ENCODE results near the gene RIMS4. TPM values are rescaled to one million over a fixed set of nuclear protein-coding genes. Genes with fewer than 3 reads are reported as not detected.
A peak's percentile ranks its signal among the peaks of the same experiment; 100 is the strongest.

Gene RIMS4
- total RNA-seq, 1 donor, result 0.36 TPM

DNA sequence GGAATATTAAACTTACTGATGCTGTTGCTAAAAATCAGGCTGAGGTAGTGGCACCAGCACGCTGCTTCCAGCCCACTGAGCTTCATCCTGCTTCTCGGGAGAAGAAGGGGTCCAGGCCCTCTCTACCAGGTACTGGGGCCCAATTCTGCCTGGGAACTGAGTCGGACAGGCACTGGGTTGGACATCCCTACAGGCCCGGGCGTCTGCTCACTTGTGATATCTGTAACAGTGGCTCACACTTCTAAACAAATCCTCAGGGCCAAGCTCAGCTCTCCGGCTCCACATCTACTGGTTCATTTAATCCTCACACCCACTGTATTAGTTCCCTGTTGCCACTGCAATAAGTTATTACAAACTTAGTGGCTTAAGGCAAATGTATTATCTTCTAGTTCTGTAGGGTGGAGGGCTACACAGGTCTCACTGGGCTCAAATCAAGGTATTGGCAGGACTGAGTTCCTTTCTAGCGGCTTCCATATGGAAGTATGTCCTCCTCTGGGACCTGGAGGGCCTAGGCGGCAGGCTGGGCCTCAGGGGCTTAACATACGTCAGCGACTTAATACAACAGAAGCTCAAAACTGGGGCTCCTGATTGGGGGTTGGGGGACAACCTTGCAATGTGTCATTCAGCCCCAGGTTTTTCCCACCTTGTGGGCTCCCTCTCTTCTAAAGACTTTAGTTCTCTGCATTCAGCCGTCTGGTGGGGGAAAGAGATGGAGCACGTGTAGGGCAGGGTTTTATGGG is 66.3 kb downstream of the RIMS4 start:
- peaks cover 14% of the 10 kb centered on the region for H3K27me3 ChIP-seq (ENCODE audit: insufficient read depth, low read length)
- TF ChIP-seq CTCF (IDR thresholded peaks at IDR 0.05; ENCODE audit: extremely low read depth, low read depth, low read length), result no peak

DNA sequence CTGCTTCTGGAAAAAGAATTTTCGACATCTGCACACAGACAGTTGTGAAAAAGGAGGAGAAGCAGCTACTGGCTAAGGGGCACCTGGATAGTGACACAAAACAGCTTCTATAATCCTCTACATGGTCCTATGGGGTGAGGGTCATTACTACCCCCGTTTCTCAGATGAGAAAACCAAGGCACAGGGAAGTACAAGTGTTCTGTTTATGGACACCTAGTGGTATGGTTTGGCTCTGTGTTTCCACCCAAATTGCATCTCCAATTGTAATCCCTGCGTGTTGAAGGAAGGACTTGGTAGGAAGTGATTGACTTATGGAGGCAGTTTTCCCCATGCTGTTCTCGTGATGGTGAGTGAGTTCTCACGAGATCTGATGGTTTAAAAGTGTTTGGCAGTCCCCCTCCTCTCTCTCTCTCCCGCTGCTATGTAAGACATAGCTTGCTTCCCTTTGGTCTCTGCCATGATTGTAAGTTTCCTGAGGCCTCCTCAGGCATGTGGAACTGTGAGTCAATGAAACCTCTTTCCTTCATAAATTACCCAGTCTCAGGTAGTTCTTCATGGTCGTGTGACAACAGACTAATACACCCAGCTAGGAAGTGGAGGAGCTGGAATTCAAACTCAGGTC is 67.2 kb downstream of the RIMS4 start:
- H2AFZ ChIP-seq (ENCODE audit: low read length), result no peak overlapping the region
- TF ChIP-seq CTCF (IDR thresholded peaks at IDR 0.05; ENCODE audit: extremely low read depth, low read depth, low read length), result no peak
- peak; percentile 38 for DNase-seq (ENCODE audit: insufficient read length, low spot score, missing footprints)
- H3K4me3 ChIP-seq (ENCODE audit: insufficient read depth, low read length), result no peak overlapping the region
- no peaks in the 10 kb centered on the region for H3K79me2 ChIP-seq (ENCODE audit: insufficient read depth, low read length)
- H3K27ac ChIP-seq (ENCODE audit: low read depth, low read length), result no peak overlapping the region
- peaks cover 2% of the 10 kb centered on the region for H4K20me1 ChIP-seq (ENCODE audit: insufficient read depth, low read length)
- H3K27me3 ChIP-seq (ENCODE audit: insufficient read depth, low read length), result peaks cover 9% of the 10 kb centered on the region
- H3K4me1 ChIP-seq (ENCODE audit: insufficient read depth, low read length), result peaks cover 12% of the 10 kb centered on the region
- no peaks in the 10 kb centered on the region for H3K9me3 ChIP-seq (ENCODE audit: low read depth, low read length)
- H3K4me2 ChIP-seq (ENCODE audit: insufficient read depth, low read length), result no peak overlapping the region
- no peaks in the 10 kb centered on the region for H3K36me3 ChIP-seq (ENCODE audit: insufficient read depth, low read length)

More for the DNA sequence above, 66.3 kb downstream of the RIMS4 start:
- H4K20me1 ChIP-seq (ENCODE audit: insufficient read depth, low read length), result peaks cover 4% of the 10 kb centered on the region
- H3K4me2 ChIP-seq (ENCODE audit: insufficient read depth, low read length), result no peak overlapping the region
- H3K79me2 ChIP-seq (ENCODE audit: insufficient read depth, low read length), result no peaks in the 10 kb centered on the region
- no peak overlapping the region for H3K4me3 ChIP-seq (ENCODE audit: insufficient read depth, low read length)
- H3K36me3 ChIP-seq (ENCODE audit: insufficient read depth, low read length), result no peaks in the 10 kb centered on the region
- peak; percentile 42 for DNase-seq (ENCODE audit: insufficient read length, low spot score, missing footprints)
- no peak overlapping the region for H3K27ac ChIP-seq (ENCODE audit: low read depth, low read length)
- H2AFZ ChIP-seq (ENCODE audit: low read length), result no peak overlapping the region
- peaks cover 12% of the 10 kb centered on the region for H3K4me1 ChIP-seq (ENCODE audit: insufficient read depth, low read length)
- H3K9me3 ChIP-seq (ENCODE audit: low read depth, low read length), result no peaks in the 10 kb centered on the region

DNA sequence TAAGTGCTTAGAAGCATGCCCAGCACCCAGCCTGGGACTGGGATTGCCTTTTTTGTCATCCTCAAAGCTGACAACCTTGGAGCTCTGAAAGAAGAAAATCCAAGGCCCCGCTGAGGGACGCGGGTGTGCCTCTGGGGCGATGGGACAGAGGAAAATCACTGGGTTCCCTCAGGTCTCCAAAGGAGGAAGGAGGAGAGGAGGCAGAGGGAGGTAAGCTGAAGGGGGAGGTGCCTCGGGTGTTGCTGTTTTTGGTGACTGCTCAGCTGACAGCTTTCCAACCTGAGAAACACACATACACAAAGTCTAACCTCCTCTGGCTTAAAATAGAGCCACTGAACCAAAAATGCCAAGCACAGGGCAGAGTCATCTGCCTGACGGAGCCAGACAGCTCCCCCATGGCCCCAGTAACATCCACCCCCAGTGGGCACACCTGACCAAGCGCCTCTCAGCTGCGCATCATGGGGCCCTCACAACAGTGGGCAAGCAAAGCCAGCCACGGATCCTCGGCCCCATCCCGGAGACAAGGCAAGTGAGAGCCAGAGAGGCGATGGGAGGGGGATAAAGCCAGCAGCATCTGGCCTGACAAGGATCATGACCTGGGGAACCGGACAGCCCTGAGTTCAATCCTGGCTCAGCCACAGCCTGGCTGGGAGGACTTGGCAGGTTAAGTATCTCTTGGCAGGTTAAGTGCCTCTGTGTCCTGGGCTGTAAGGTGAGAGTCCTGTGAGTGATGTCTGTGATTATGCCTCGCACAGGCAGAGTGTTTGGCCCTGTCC is 67.9 kb downstream of the RIMS4 start:
- H3K9me3 ChIP-seq (ENCODE audit: low read depth, low read length), result no peaks in the 10 kb centered on the region
- no peak overlapping the region for H3K4me2 ChIP-seq (ENCODE audit: insufficient read depth, low read length)
- H3K36me3 ChIP-seq (ENCODE audit: insufficient read depth, low read length), result no peaks in the 10 kb centered on the region
- H3K79me2 ChIP-seq (ENCODE audit: insufficient read depth, low read length), result no peaks in the 10 kb centered on the region
- H3K4me3 ChIP-seq (ENCODE audit: insufficient read depth, low read length), result no peak overlapping the region
- peaks cover 12% of the 10 kb centered on the region for H3K4me1 ChIP-seq (ENCODE audit: insufficient read depth, low read length)
- no peak overlapping the region for H2AFZ ChIP-seq (ENCODE audit: low read length)
- no peak overlapping the region for H3K27ac ChIP-seq (ENCODE audit: low read depth, low read length)
- peaks cover 9% of the 10 kb centered on the region for H3K27me3 ChIP-seq (ENCODE audit: insufficient read depth, low read length)
- no peaks in the 10 kb centered on the region for H4K20me1 ChIP-seq (ENCODE audit: insufficient read depth, low read length)
- no peak for DNase-seq (ENCODE audit: insufficient read length, low spot score, missing footprints)
- no peak for TF ChIP-seq CTCF (IDR thresholded peaks at IDR 0.05; ENCODE audit: extremely low read depth, low read depth, low read length)

- H2AFZ ChIP-seq (ENCODE audit: low read length), result no peak overlapping the region
- peaks cover 11% of the 10 kb centered on the region for H3K4me1 ChIP-seq (ENCODE audit: insufficient read depth, low read length)
- H3K27ac ChIP-seq (ENCODE audit: low read depth, low read length), result no peak overlapping the region
- H3K4me2 ChIP-seq (ENCODE audit: insufficient read depth, low read length), result no peak overlapping the region
- H3K79me2 ChIP-seq (ENCODE audit: insufficient read depth, low read length), result no peaks in the 10 kb centered on the region
- no peak overlapping the region for H3K4me3 ChIP-seq (ENCODE audit: insufficient read depth, low read length)
- no peak for DNase-seq (ENCODE audit: insufficient read length, low spot score, missing footprints)
- H3K9me3 ChIP-seq (ENCODE audit: low read depth, low read length), result no peaks in the 10 kb centered on the region
- H4K20me1 ChIP-seq (ENCODE audit: insufficient read depth, low read length), result no peaks in the 10 kb centered on the region
- no peak for TF ChIP-seq CTCF (IDR thresholded peaks at IDR 0.05; ENCODE audit: extremely low read depth, low read depth, low read length)
- H3K36me3 ChIP-seq (ENCODE audit: insufficient read depth, low read length), result no peaks in the 10 kb centered on the region
- peaks cover 3% of the 10 kb centered on the region for H3K27me3 ChIP-seq (ENCODE audit: insufficient read depth, low read length)
Measured at GRCh38 chr20:44739942-44740341, 70.4 kb downstream of the RIMS4 start.

All from osteoblast (primary cell).